ENCODE results near the gene SLC41A2. TPM values are rescaled to one million over a fixed set of nuclear protein-coding genes. Genes with fewer than 3 reads are reported as not detected.

SLC41A2 gene
- total RNA-seq, 1 donor from 2014 or later = 35.6 TPM

DNA sequence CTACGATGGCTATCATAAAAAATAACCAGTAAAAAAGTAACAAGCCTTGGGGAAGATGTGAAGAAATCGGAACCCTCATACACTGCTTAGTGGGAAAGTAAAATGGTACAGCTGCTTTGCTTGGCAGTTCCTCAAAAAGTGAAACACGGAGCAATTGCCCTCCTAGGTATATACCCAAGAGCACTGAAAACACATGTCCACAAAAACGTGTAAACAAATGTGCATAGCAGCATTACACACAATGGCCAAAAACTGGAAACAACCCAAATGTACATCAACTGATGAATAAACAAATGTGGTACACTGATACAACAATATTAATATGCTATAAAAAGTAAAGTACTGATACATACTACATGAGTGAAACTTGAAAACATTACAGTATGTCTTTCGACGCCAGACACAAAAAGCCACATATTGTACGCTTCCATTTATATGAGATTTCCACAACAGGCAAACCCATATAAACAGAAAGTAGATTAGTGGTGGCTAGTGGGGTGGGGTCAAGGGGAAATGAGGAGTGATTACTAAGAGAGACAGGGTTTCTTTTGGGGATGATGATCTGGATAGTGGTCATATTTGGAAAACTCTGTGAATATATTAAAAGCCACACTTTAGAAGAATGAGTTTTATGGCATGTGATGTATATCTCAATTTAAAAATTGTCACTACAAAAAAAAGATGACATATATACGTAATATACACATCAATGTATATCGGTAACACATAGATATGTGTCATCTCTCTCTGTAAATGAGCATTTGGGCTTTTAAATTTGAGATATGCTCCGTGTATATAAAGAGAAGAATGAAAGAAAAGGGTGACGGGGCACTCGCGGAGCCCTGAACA lies 996 bp downstream of the SLC41A2 start:
- H3K4me1 Mint-ChIP-seq (ENCODE audit: low read depth, unreplicated experiment) = peaks cover 23% of the 10 kb centered on the region
- Histone ChIP-seq H3K4me3 (ENCODE audit: insufficient read depth, low read depth, low read length) (peak overlapping the region; percentile 72), H3K9me3 (ENCODE audit: insufficient read depth, low read depth, low read length) (no peaks in the 10 kb centered on the region), H3K4me2 (ENCODE audit: low read length) (peak overlapping the region; percentile 91), H3K27me3 (ENCODE audit: insufficient read depth, low read length) (peaks cover 21% of the 10 kb centered on the region), H3K4me1 (ENCODE audit: insufficient read depth, low read length) (peaks cover 17% of the 10 kb centered on the region), H3K36me3 (ENCODE audit: insufficient read depth, low read length) (no peaks in the 10 kb centered on the region), H4K20me1 (ENCODE audit: insufficient read depth, low read length) (peaks cover 20% of the 10 kb centered on the region), H3K9ac (ENCODE audit: low read length) (peak overlapping the region; percentile 86), H3K79me2 (ENCODE audit: insufficient read depth, low read length) (no peaks in the 10 kb centered on the region), H2AFZ (ENCODE audit: low read depth, low read length) (peak overlapping the region; percentile 94), H3K27ac (ENCODE audit: low read depth, low read length) (no peak overlapping the region)
- no peaks in the 10 kb centered on the region for H3K9me3 Mint-ChIP-seq (ENCODE audit: unreplicated experiment)
- peak overlapping the region; percentile 85 for H3K4me3 Mint-ChIP-seq (ENCODE audit: unreplicated experiment)
- FAIRE-seq (no peak), DNase-seq (ENCODE audit: low read depth) (no peak)
- no peak overlapping the region for H3K27ac Mint-ChIP-seq (ENCODE audit: unreplicated experiment)
- TF ChIP-seq, protein P1, sequence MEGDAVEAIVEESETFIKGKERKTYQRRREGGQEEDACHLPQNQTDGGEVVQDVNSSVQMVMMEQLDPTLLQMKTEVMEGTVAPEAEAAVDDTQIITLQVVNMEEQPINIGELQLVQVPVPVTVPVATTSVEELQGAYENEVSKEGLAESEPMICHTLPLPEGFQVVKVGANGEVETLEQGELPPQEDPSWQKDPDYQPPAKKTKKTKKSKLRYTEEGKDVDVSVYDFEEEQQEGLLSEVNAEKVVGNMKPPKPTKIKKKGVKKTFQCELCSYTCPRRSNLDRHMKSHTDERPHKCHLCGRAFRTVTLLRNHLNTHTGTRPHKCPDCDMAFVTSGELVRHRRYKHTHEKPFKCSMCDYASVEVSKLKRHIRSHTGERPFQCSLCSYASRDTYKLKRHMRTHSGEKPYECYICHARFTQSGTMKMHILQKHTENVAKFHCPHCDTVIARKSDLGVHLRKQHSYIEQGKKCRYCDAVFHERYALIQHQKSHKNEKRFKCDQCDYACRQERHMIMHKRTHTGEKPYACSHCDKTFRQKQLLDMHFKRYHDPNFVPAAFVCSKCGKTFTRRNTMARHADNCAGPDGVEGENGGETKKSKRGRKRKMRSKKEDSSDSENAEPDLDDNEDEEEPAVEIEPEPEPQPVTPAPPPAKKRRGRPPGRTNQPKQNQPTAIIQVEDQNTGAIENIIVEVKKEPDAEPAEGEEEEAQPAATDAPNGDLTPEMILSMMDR (IDR thresholded peaks at IDR 0.05; ENCODE audit: insufficient read depth, low read depth, low read length) = no peak
- no peak for TF ChIP-seq EZH2 (IDR thresholded peaks at IDR 0.05; ENCODE audit: insufficient read depth, low read length)
- H3K36me3 Mint-ChIP-seq (ENCODE audit: low read depth, unreplicated experiment) = no peaks in the 10 kb centered on the region
- peaks cover 2% of the 10 kb centered on the region for H3K27me3 Mint-ChIP-seq (ENCODE audit: low read depth, unreplicated experiment)

DNA sequence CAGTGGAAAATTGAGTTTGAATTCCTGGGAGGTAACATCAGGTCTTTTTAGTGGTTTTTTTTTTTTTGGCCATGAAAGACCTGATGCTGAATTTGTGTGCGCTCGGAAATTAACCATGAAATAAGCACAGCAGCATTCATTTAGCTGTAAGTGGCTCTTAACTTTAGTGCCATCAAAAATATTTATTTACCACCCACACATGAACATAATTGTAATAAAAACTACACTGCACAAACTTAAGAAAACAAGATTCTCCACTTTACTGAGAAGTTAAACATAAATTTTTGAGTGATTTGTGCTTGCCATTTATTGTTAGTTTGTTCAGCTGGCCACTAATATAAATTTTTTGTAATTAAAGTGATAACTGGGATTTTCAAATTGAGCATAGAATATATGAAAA lies 2.4 kb downstream of the SLC41A2 start:
- H3K27ac ChIP-seq (ENCODE audit: low read depth, low read length) = no peak overlapping the region
- FAIRE-seq (no peak), DNase-seq (ENCODE audit: low read depth) (no peak)
- H3K36me3 Mint-ChIP-seq (ENCODE audit: low read depth, unreplicated experiment) = no peaks in the 10 kb centered on the region
- TF ChIP-seq, protein P1 (IDR thresholded peaks at IDR 0.05; ENCODE audit: insufficient read depth, low read depth, low read length) = no peak
- TF ChIP-seq EZH2 (IDR thresholded peaks at IDR 0.05; ENCODE audit: insufficient read depth, low read length) = no peak
- no peak overlapping the region for H3K27ac Mint-ChIP-seq (ENCODE audit: unreplicated experiment)
- H3K4me3 Mint-ChIP-seq (ENCODE audit: unreplicated experiment) = no peak overlapping the region
- no peaks in the 10 kb centered on the region for H3K9me3 ChIP-seq (ENCODE audit: insufficient read depth, low read depth, low read length)
- H3K4me1 ChIP-seq (ENCODE audit: insufficient read depth, low read length) = peaks cover 22% of the 10 kb centered on the region
- no peak overlapping the region for H3K9ac ChIP-seq (ENCODE audit: low read length)
- H3K9me3 Mint-ChIP-seq (ENCODE audit: unreplicated experiment) = no peaks in the 10 kb centered on the region
- H3K79me2 ChIP-seq (ENCODE audit: insufficient read depth, low read length) = no peaks in the 10 kb centered on the region
- H3K4me2 ChIP-seq (ENCODE audit: low read length) = no peak overlapping the region
- peaks cover 22% of the 10 kb centered on the region for H4K20me1 ChIP-seq (ENCODE audit: insufficient read depth, low read length)
- H3K27me3 ChIP-seq (ENCODE audit: insufficient read depth, low read length) = peaks cover 21% of the 10 kb centered on the region
- no peak overlapping the region for H2AFZ ChIP-seq (ENCODE audit: low read depth, low read length)
- H3K36me3 ChIP-seq (ENCODE audit: insufficient read depth, low read length) = no peaks in the 10 kb centered on the region
- H3K27me3 Mint-ChIP-seq (ENCODE audit: low read depth, unreplicated experiment) = peaks cover under 1% of the 10 kb centered on the region
- H3K4me3 ChIP-seq (ENCODE audit: insufficient read depth, low read depth, low read length) = no peak overlapping the region
- peaks cover 26% of the 10 kb centered on the region for H3K4me1 Mint-ChIP-seq (ENCODE audit: low read depth, unreplicated experiment)

DNA sequence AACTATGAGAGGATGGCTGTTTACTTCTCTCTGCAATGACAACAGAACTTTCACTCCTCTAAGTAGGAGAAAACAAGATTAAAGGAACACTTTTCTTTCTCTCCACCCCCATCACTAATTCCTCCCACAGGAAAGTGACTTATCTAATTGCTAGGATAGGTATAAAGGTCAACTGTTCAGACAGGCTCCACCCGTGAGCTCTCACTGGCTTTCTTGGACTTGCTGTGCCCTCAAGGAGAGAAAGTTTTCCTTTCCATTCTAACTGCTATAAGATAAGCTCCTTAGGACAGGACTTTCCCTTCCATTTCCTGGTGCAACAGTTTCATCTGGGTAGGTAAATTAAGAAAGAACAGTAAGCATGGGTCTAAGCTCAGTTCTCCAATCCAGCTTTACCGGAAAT lies 4.8 kb downstream of the SLC41A2 start:
- no peaks in the 10 kb centered on the region for H3K9me3 Mint-ChIP-seq (ENCODE audit: unreplicated experiment)
- no peak overlapping the region for H3K27ac Mint-ChIP-seq (ENCODE audit: unreplicated experiment)
- FAIRE-seq = no peak

More for the DNA sequence above, 4.8 kb downstream of the SLC41A2 start:
- no peak overlapping the region for H2AFZ ChIP-seq (ENCODE audit: low read depth, low read length)
- H3K27me3 Mint-ChIP-seq (ENCODE audit: low read depth, unreplicated experiment) = no peaks in the 10 kb centered on the region
- no peak overlapping the region for H3K4me3 Mint-ChIP-seq (ENCODE audit: unreplicated experiment)
- H3K4me2 ChIP-seq (ENCODE audit: low read length) = no peak overlapping the region
- no peaks in the 10 kb centered on the region for H3K79me2 ChIP-seq (ENCODE audit: insufficient read depth, low read length)
- peaks cover 21% of the 10 kb centered on the region for H3K27me3 ChIP-seq (ENCODE audit: insufficient read depth, low read length)
- H3K9ac ChIP-seq (ENCODE audit: low read length) = no peak overlapping the region
- H3K36me3 ChIP-seq (ENCODE audit: insufficient read depth, low read length) = no peaks in the 10 kb centered on the region
- H3K4me1 ChIP-seq (ENCODE audit: insufficient read depth, low read length) = peaks cover 6% of the 10 kb centered on the region
- H3K4me1 Mint-ChIP-seq (ENCODE audit: low read depth, unreplicated experiment) = peaks cover 11% of the 10 kb centered on the region
- peaks cover 3% of the 10 kb centered on the region for H3K36me3 Mint-ChIP-seq (ENCODE audit: low read depth, unreplicated experiment)
- H3K27ac ChIP-seq (ENCODE audit: low read depth, low read length) = no peak overlapping the region
- no peaks in the 10 kb centered on the region for H3K9me3 ChIP-seq (ENCODE audit: insufficient read depth, low read depth, low read length)
- DNase-seq (ENCODE audit: low read depth) = no peak
- TF ChIP-seq, protein P1 (IDR thresholded peaks at IDR 0.05; ENCODE audit: insufficient read depth, low read depth, low read length) = no peak
- TF ChIP-seq EZH2 (IDR thresholded peaks at IDR 0.05; ENCODE audit: insufficient read depth, low read length) = no peak
- peaks cover 30% of the 10 kb centered on the region for H4K20me1 ChIP-seq (ENCODE audit: insufficient read depth, low read length)
- no peak overlapping the region for H3K4me3 ChIP-seq (ENCODE audit: insufficient read depth, low read depth, low read length)
